ENCODE measurements around the gene FGF23. TPM values are rescaled to one million over a fixed set of nuclear protein-coding genes. Genes with fewer than 3 reads are reported as not detected.

FGF23 gene
- total RNA-seq, 1 donor from 2014 or later, result not detected

- no peak overlapping the region for H3K27ac ChIP-seq
- intact Hi-C loops (cut with DNase I), result no loop called here
- H3K4me3 ChIP-seq, result no peak overlapping the region
- H3K4me1 ChIP-seq, result no peaks in the 10 kb centered on the region
- no peaks in the 10 kb centered on the region for H3K36me3 ChIP-seq
- no peak for TF ChIP-seq POLR2A (IDR thresholded peaks at IDR 0.05)
- TF ChIP-seq, protein P1, sequence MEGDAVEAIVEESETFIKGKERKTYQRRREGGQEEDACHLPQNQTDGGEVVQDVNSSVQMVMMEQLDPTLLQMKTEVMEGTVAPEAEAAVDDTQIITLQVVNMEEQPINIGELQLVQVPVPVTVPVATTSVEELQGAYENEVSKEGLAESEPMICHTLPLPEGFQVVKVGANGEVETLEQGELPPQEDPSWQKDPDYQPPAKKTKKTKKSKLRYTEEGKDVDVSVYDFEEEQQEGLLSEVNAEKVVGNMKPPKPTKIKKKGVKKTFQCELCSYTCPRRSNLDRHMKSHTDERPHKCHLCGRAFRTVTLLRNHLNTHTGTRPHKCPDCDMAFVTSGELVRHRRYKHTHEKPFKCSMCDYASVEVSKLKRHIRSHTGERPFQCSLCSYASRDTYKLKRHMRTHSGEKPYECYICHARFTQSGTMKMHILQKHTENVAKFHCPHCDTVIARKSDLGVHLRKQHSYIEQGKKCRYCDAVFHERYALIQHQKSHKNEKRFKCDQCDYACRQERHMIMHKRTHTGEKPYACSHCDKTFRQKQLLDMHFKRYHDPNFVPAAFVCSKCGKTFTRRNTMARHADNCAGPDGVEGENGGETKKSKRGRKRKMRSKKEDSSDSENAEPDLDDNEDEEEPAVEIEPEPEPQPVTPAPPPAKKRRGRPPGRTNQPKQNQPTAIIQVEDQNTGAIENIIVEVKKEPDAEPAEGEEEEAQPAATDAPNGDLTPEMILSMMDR (IDR thresholded peaks at IDR 0.05), result no peak
- TF ChIP-seq POLR2AphosphoS5 (IDR thresholded peaks at IDR 0.05; ENCODE audit: insufficient read depth in 1 of 2, low read depth in 1 of 2), result no peak
- no peak for DNase-seq (ENCODE audit: extremely low spot score in 2 of 2)
- H3K9me3 ChIP-seq, result no peaks in the 10 kb centered on the region
- no peaks in the 10 kb centered on the region for H3K27me3 ChIP-seq
Measured at GRCh38 chr12:4366090-4366489, 13.4 kb downstream of the FGF23 start.

GRCh38 chr12:4356041-4356327, 23.5 kb downstream of the FGF23 start:
- Histone ChIP-seq H3K27ac (no peak overlapping the region), H3K9me3 (no peaks in the 10 kb centered on the region), H3K4me3 (no peak overlapping the region), H3K27me3 (no peaks in the 10 kb centered on the region), H3K4me1 (no peaks in the 10 kb centered on the region), H3K36me3 (no peaks in the 10 kb centered on the region)
- DNase-seq (ENCODE audit: extremely low spot score in 2 of 2), result no peak
- intact Hi-C loops (cut with DNase I), result no loop called here
- no peak for TF ChIP-seq POLR2A (IDR thresholded peaks at IDR 0.05)
- no peak for TF ChIP-seq POLR2AphosphoS5 (IDR thresholded peaks at IDR 0.05; ENCODE audit: insufficient read depth in 1 of 2, low read depth in 1 of 2)
- TF ChIP-seq, protein P1 (IDR thresholded peaks at IDR 0.05), result no peak

DNA sequence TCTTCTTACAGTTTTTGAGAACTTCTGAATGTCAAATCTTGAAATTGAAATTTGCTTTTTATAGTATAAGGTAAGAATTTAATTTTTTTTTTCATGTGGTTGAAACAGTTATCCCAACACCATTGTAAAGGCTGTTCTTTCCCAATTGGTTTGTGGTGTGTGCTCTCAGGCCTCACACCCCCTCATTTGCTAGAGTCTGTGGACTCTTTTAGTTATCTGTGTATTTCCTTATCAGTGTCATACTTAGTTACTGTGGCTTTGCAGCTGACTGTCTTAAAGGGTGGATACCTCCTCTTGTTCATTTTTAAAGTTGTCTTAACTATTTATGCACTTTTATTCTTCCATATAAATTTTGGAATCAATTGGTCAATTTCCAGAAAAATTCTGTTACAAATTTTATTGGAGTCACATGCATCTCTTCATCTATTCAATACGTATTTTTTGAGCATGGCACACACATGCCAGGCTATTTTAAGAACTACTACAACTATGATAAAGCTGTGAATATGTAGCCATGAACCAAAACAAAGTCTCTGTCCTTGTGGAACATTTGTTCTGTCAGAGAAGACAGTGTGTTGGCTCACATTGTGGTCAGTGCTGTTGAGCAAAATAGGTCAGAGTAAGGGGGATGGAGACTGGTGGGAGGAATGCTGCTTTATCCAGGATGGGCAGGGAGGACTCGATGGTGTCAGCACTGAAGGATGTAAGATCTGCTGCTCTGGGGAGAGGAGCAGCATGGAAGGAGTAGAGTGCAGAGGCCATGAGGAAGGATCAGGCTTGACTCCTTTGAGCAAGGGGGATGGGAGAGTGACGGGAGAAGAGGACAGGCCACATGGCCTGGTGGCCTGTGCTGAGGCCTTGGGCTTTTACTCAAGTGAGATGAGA, 24.1 kb downstream of the FGF23 start:
- TF ChIP-seq, protein P1 (IDR thresholded peaks at IDR 0.05), result no peak
- TF ChIP-seq POLR2A (IDR thresholded peaks at IDR 0.05), result no peak
- no peak for TF ChIP-seq POLR2AphosphoS5 (IDR thresholded peaks at IDR 0.05; ENCODE audit: insufficient read depth in 1 of 2, low read depth in 1 of 2)
- DNase-seq (ENCODE audit: extremely low spot score in 2 of 2), result no peak
- intact Hi-C loops (cut with DNase I), result no loop called here
- no peaks in the 10 kb centered on the region for H3K27me3 ChIP-seq
- no peaks in the 10 kb centered on the region for H3K4me1 ChIP-seq
- H3K27ac ChIP-seq, result no peak overlapping the region
- H3K4me3 ChIP-seq, result no peak overlapping the region
- H3K9me3 ChIP-seq, result no peaks in the 10 kb centered on the region
- no peaks in the 10 kb centered on the region for H3K36me3 ChIP-seq

- Histone ChIP-seq H3K36me3 (no peaks in the 10 kb centered on the region), H3K9me3 (no peaks in the 10 kb centered on the region), H3K4me1 (no peaks in the 10 kb centered on the region), H3K27me3 (no peaks in the 10 kb centered on the region), H3K27ac (no peak overlapping the region), H3K4me3 (no peak overlapping the region)
- TF ChIP-seq POLR2A (IDR thresholded peaks at IDR 0.05), result no peak
- TF ChIP-seq, protein P1 (IDR thresholded peaks at IDR 0.05), result no peak
- TF ChIP-seq POLR2AphosphoS5 (IDR thresholded peaks at IDR 0.05; ENCODE audit: insufficient read depth in 1 of 2, low read depth in 1 of 2), result no peak
- intact Hi-C loops (cut with DNase I), result no loop called here
- no peak for DNase-seq (ENCODE audit: extremely low spot score in 2 of 2)
Measured at GRCh38 chr12:4353785-4354208, 25.7 kb downstream of the FGF23 start.

DNA sequence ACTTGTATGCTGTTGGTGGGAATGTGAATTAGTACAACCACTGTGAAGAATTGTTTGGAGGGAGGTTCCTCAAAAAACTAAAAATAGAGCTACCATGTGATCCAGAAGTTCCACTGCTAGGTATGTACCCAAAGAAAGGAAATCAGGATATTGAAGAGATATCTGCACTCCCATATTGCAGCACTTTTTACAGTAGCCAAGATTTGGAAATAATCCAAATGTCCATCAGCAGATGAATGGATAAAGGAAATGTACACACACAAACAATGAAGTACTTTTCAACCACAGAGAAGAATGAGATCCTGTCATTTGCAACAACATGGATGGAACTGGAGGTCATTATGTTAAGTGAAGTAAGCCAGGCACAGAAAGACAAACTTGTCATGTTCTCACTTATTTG, 32.6 kb downstream of the FGF23 start:
- H3K9me3 ChIP-seq, result no peaks in the 10 kb centered on the region
- no peak overlapping the region for H3K4me3 ChIP-seq

More for the DNA sequence above, 32.6 kb downstream of the FGF23 start:
- intact Hi-C loops (cut with DNase I), result no loop called here
- H3K27me3 ChIP-seq, result no peaks in the 10 kb centered on the region
- no peaks in the 10 kb centered on the region for H3K4me1 ChIP-seq
- H3K27ac ChIP-seq, result no peak overlapping the region
- H3K36me3 ChIP-seq, result no peaks in the 10 kb centered on the region
- no peak for DNase-seq (ENCODE audit: extremely low spot score in 2 of 2)
- TF ChIP-seq POLR2AphosphoS5 (IDR thresholded peaks at IDR 0.05; ENCODE audit: insufficient read depth in 1 of 2, low read depth in 1 of 2), result no peak
- TF ChIP-seq, protein P1 (IDR thresholded peaks at IDR 0.05), result no peak
- TF ChIP-seq POLR2A (IDR thresholded peaks at IDR 0.05), result no peak

Data from vagina (tissue), 2 donors.